GM19397 (cell line): ENCODE results near the gene ABHD12B.

Experiments
- ATAC-seq: cut with Tn5 transposase; IDR thresholded peaks from one replicate; pipeline ENCODE4 v1.9.1; 2021; ENCODE audit warnings: mild to moderate bottlenecking, moderate library complexity; ENCODE audit not compliant: unreplicated experiment

The ABHD12B gene, protein sequence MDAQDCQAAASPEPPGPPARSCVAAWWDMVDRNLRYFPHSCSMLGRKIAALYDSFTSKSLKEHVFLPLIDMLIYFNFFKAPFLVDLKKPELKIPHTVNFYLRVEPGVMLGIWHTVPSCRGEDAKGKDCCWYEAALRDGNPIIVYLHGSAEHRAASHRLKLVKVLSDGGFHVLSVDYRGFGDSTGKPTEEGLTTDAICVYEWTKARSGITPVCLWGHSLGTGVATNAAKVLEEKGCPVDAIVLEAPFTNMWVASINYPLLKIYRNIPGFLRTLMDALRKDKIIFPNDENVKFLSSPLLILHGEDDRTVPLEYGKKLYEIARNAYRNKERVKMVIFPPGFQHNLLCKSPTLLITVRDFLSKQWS

DNA sequence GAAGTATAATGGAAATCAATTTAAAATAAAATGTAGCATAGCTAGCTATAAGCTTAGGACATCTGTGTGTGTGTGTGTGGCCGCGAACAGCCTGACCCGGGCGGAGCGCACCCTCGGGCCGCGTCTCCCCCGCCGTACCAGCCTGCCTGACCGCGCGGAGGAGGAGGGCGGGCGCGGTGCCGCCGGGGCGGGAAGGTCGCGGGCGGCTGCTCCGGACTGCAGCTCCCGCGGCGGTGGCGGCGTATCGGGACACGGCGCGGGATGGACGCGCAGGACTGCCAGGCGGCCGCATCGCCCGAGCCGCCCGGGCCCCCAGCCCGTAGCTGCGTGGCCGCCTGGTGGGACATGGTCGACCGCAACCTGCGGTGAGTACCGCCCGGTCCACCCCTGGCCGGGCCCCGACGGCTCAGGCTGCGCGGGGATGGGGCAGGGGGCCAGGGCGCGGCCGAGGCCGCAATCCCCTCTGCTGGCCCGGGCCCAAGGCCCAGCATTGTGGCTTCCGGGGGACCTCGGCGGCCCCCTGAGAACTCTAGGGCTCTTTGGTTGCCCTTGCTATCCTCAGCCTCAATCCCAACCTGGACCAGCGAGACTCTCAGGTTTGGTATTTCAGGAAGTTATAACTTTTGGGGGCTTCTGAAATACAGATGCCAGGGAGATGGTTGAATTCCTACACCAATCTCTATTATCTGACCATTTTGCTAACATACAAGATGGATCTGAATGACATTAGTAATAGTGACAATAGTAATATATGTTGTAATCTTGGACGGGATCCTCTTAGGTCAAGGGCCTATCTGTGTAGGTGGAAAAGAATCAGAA, at the start of gene ABHD12B:
TSS of gene ABHD12B (plus strand) at position 140 of the 819 bp plus-strand sequence. CDS start at position 262, 122 bp downstream.
- no peak for ATAC-seq

DNA sequence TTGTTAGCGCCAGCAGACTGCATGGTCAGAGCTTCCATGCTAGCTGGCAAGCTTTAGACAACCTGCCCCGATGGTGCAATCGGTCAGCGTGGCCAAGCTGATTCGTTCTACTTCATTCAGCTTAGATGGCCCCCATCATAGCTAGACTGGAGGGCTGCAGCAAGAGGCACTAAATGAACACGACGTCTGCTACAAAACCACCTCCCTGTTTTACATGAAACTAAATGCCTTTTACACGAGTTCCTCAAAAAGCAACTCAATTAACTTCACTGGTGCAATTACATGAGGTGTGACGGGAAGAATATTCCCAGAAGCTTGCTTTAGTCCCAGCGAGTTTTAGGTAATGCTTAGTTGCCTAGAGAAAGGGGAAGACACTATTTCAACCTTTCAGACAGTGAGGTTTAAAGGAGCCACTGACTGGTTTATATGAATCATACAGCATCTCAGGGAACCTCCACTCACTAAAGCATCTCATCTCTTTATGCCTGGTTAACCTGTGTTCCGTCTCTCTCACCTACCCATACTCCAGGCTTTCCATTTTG, 49.3 kb upstream of the ABHD12B start:
- ATAC-seq: no peak

DNA sequence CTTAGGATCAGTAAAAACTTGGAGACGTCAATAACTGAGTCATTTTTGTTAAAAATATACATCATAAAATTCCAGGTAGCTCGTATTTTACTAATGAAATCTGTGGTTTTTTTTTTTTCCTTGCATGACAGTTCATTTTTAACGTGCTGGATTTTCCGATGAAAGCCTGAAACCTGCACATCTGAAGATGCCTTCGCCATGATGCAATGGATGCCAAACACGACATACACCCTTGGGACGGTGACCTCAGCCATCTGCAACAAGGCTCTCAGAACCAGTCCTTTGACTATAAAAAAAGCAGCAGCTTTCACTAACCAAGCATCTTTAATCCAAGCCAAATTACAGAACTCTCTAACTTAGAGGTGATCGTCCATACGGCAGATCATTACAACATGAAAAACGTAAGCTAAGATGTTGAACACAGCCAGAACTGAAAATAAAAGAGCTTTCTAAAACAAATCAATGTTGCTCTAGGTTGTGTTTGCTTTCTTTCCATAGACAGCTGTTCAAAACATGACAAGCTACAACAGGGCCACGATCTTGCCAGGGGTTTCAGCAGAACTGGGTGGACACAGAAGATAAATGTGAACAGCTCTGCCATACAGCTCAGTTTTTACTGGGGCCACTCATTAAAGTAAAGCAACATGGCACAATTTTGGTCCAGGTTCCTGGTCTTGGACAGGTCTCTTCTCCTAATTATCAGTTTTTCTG, 48.6 kb upstream of the ABHD12B start:
- ATAC-seq: peak; percentile 21

DNA sequence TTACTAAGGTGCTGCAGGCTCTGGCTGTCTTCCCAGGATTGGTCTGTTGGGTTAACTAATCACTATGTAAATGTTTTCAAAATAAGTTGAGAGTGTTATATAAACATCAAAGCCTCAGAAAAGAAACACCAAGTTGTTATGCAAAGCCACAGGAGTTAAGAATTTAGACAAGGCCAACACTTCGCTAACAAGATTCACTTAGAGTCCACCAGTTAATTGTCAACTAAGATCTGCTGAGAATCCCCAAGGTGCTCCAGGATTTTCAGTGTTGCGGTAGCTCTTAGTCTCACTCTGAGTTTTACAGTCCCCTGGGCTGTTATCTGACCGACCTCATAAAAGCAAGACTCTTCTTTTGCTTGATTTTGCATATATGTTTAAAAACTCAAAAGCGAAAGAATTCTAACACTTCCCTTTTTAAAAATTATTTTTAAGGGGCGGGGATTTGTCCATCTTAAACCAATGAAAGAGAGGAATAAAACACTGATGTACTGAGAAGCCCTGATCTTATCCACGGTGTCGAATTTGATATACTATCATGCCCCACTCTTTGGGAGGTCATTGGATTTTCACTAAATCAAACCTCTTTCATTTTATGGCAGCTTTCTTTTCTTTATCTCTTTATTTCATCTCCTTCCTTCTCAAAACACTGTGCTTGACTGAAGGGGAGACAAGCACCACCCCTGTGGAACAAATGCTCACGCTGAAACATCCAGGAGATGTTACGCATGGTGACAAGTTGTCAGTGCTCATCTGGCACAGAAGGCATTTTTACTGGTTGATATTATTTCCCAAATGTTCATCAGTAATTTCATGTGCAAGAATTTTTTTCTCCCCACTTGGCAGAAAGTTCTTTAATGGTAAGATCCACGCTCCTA, 47.9 kb upstream of the ABHD12B start:
- ATAC-seq: peak; percentile 76

DNA sequence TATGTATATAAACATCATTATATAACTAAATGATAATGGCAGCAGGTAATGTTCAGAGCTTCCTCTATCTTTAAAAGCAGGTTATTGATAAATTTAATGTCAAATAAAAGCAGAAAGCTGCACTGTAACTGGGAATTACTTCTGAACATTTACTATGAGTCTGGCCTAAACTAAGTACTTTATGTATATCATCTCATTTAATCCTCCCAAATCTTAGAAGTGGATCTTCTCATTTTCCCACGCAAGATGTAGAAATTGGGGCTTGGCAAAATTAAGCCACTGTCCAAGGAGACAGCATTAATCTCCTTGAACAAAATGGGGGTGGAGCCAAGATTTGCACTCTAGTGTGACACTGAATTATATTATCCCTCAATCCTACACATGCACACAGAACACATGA, 46.5 kb upstream of the ABHD12B start:
- no peak for ATAC-seq

DNA sequence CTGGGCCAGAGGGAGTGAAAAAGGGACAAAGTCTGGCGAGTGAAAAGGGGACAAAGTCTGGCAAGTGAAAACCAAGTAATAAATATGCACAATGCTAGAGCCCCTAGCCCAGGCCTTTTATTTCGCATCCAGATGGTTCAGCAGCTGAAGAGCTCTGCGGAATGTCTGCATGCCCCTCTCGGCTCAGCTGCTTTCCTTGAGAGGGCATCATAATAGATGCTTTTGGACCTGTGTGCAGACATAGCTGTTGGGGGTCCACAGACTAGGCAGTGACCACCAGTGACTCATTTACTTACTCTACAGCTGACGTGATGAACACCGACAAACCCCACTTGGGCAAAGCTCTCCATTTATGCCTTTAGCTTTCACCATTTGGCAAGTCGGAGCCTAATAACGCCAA, 45.2 kb upstream of the ABHD12B start:
- ATAC-seq: no peak

DNA sequence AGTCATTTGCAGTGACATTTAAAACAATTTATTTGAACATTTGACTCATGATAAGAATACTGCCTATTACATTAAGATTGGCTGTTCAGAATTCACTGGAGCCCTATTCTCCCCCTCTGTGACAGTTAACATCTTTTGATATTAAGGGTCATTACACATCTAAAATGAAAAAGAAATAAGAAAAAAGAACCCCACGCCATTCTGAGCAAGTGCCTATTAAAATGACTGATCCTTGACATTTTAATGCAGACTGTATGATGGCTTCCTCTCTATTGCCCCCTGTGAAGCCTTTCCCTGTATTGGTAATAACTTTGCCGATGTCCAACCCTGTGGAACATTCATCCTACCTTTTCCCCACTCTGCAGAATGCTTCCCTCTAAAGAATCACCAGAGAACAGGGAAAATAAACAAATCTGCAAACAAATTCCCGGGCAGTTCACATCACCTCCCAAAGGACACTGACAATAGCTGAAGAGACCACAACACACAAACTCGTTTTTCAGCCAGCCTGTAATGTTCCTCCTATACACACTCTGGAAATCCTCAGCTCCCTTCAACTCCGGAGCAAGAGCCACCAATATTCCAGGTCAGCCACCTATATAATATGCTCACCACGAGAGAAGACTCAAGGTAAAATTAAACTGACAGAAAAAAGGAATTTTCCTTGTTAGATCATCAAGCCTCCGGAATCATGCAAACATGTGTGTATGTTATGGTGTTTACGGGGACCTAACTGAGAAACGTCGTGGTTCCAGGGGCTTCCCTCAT, 42.9 kb upstream of the ABHD12B start:
- ATAC-seq: no peak

DNA sequence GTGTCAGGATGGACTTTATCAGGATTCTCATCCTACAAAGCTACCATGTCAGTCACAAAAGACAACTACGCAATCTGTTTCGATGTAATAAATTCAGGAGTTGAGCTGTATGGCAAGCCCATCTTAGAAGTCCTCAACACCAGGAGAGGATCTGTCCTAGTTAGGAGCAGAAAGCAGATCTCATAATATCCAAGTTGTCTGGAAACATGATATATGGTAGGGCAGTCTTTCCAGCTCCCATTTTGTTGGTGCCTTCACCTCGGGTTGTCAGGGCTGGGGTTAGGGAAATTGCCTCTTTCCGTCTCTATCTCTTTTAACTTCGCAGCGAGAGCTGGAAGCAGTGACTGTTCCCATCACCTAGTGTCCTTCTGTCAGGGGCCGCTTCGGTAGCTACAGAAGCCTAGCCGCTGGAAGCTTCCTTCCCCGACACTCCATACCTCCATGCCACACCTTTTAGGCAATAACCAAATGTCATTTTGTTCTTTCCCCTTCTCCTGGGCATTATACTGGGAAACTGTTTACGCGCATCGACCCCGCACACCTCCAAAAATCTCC, 42.3 kb upstream of the ABHD12B start:
- ATAC-seq: no peak

DNA sequence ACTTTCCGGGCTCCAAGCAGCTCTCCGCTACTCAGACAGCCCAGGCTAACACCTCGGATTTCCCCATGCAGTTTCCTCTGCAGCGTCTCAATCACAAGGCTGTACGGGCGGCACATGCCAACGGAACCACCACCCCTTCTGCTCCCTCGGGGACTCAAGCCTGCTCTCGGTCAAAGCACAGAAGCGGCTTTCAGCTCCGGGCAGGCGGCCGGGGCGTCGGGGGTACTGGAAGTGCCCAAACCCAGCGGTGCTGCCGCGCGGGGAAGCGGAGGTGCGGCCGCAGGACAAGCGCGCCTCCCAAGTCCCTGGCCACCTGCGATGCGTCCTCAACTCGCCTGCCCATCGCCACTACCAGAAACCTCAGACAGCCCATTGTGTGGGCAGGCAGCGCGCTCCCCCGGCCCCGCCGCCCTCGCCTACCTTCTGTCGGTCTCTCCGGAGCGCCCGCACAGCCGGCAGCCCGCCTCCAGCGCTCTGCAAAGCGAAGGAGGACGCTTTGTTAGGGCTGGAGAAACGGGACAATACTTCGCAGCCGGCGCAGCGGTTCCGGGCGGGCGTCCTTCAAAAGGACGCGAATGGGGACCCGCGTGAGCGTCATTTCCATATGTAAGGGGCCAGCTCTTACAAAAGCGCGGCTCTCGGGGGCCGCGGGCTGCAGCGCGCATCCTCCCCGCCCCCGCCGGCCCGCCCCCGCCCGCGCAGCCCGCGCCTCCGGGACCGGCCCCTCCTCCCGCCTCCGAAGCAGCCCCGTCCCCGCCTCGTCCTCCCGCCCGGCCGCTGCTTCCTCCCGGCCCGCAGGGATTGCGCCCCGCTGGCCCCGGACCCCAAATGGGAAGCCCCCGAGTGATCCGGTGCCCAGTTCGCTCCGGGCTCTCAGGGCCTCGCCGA, 41.6 kb upstream of the ABHD12B start:
- peak; percentile 40 for ATAC-seq

DNA sequence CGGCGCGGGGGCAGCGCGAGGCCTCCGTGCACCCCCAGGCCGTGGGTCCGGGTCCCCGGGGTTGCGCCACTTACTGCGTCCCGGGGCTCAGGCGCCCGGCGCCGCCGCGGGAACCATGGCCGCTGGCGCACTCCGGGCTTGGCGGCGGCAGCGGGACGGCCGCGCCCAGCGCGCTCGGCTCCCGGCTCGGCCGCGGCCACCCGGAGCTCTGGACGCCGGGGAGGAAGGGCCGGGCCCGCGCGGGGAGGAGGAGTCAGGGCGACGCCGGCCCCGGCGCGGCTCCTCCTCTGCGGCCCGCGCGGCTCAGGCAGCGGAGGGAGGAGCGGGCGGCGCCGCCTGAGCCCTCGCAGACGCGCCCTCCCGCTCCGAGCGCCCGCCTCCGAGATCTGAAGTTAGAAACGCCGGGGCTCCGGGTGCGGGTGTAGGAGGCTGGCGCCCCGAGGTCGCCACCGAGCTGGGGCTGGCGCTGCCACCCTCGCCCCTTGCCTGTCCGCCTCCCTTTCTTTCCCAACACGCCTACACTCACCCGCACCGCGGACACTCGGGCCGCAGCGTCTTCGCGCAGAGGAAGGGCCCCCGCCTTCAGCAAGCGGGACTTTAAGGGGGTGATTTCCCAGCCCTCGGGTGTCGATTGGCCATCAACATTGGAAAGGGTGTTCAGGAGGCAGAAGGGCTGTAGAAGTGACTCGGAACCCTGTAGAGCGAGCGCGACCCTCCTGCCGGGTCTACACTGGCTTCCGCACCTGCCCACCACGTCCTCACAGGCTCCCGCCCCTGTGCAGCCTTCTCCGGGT, 40.7 kb upstream of the ABHD12B start, which contains the start of gene NIN:
TSS of gene NIN (minus strand) at position 231 of the 794 bp plus-strand sequence. CDS start 9,106 bp downstream, outside the sequence.
- peak; percentile 81 for ATAC-seq

DNA sequence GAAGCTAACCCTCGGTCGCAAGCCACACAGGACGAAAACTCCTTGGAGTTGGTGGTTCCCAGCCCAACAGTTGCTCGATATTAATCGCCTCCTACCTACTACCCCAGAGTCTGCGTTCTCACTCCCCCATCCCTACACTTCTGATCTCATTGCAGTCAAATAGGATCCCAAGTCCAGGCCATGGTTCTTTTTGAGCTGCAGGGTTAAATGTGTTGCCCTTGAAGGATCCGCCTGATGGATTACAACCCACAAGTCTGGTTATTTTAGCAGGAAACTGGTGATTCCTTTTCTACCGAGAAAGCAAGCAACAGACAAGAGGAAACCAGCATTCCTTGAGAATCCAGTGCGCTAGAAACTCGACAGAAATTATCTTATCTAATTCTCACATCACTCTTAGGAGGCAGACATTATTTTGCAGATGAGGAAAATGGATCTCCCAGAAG, 40.1 kb upstream of the ABHD12B start:
- no peak for ATAC-seq

DNA sequence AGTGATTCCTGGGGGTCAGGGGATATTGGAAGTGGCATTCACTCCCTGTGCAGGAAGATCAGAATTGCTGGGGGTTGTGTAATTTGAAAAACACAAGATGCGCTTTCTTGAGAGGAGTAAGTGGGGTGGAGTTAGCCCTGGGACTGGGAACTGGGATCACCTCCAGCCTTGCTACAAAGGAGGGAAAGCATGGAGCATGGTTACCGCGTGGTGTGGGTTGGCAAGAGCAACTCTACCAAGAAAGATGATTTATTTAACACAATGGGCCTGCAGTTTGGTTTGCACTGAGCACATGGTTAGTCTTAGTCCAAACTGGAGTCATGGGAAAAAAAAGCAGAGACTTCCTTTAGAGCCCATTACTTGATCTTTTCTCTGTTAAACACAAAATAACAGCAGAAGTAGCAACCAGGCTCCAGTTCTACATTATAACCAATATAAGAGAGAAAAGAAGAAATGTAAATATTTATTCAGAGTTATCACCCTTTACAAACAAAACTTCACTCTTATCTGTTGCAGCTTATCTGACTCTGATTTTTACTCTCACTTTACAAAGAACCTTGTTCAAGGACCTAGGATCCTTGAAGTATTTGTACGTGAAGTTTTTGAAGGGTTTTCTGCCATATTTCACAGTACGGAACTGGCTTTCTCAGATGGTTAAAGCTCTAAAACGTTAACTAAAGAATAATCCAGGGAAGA, 38.8 kb upstream of the ABHD12B start:
- ATAC-seq: no peak

DNA sequence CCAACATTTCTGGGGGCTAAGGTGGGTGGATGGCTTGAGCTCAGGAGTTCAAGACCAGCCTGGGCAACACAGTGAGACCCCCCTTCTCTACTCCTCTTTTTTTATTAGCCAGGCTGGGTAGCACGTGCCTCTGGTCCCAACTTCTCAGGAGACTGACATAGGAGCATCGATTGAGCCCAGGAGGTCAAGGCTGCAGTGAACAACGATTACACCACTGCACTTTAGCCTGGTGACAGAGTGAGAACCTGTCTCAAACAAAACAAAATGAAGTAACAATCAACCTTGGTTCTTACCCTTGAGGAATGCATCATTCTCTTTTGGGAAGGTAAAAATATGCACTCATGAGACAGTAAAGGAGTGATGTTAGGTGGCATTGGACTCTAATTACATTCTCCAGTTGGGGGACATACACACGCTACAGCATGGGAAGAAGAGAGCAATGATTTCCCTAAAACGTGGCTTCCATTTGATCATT, 37.0 kb upstream of the ABHD12B start:
- ATAC-seq: no peak

DNA sequence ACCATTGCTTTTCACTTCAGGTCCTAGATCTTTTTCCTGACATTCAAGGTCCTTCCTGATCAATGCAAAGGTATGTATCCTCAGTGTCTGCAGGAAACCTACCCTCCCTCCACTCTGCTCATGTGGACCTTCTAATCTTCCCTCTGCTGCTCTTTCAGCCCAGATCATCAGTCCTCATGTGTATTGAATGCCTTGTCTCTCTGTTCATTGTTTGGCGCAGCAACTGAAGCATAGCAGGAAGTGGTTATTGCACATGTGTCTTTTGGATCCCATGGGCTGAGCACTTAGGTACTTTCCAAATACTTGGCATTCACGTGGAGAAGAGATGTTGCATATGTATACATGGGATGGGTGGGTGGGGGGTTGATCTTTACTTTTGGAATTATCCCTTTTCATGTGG, 36.6 kb upstream of the ABHD12B start:
- no peak for ATAC-seq

DNA sequence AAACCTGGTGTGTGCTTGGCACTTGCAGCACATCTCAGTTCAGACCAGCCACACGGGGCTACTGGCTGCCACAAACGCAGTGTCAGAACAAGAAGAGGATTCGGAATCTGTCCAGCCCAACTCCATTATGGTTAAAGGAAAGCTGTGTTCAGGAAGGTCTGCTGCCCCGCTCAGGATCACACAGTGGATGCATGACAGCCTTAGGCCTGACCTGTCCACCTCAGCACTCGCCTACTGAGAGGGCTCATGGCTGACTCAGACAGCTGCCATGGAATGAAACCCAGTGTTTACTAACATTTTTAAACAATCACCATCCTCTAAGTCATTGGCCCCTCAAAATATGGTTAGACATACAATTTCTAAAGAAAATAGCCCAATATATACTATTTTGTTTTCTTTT, 35.3 kb upstream of the ABHD12B start:
- no peak for ATAC-seq

DNA sequence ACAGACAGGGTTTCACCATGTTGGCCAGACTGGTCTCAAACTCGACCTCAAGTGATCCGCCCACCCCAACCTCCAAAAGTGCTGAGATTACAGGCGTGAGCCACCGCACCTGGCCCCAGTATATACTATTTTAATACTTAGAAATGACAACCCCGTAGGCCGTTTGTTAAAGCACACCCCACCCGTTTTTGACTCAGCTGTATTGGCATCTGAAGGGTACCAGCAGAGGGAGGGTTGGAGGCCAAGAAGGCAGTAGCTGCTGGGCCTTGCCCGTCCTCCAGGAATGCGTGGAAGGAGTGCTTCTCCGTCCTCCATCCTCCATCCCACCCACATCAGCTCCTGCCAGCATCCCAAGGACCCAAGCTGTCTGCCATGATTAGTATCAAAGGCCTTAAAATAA, 34.6 kb upstream of the ABHD12B start:
- no peak for ATAC-seq
